HG02763 (cell line): Measurements from ENCODE around the gene EGFL8.

ENCODE experiments used
- ATAC-seq: cut with Tn5 transposase; IDR thresholded peaks from one replicate; pipeline ENCODE4 v1.9.1; 2021; ENCODE audit warnings: mild to moderate bottlenecking, moderate library complexity; ENCODE audit not compliant: unreplicated experiment

Gene EGFL8

GRCh38 chr6:32167154-32167760 lies 2.9 kb downstream of the EGFL8 start:
- no peak for ATAC-seq

GRCh38 chr6:32167761-32168262 lies 3.4 kb downstream of the EGFL8 start:
- no peak for ATAC-seq

GRCh38 chr6:32168350-32168749 lies 4.0 kb downstream of the EGFL8 start:
- ATAC-seq = no peak

- ATAC-seq = no peak
Observed at GRCh38 chr6:32168807-32169591, 4.6 kb downstream of the EGFL8 start.

GRCh38 chr6:32170294-32170693 lies 5.9 kb downstream of the EGFL8 start:
- no peak for ATAC-seq

- no peak for ATAC-seq
Observed at GRCh38 chr6:32171234-32171633, 6.8 kb downstream of the EGFL8 start.

GRCh38 chr6:32173051-32173727 lies 8.8 kb downstream of the EGFL8 start:
- no peak for ATAC-seq

- no peak for ATAC-seq
Observed at GRCh38 chr6:32174416-32174815, 10.0 kb downstream of the EGFL8 start.

GRCh38 chr6:32175322-32175710 lies 10.9 kb downstream of the EGFL8 start:
- ATAC-seq = no peak

- ATAC-seq = peak; percentile 37
Observed at GRCh38 chr6:32175711-32176475, 11.5 kb downstream of the EGFL8 start, which contains the start of gene AGPAT1. TSS of gene AGPAT1 (minus strand) at chr6:32176084. CDS start at chr6:32171496, 4,588 bp downstream.

- ATAC-seq = no peak
Observed at GRCh38 chr6:32176476-32177182, 12.2 kb downstream of the EGFL8 start.

- no peak for ATAC-seq
Observed at GRCh38 chr6:32177183-32177787, 12.9 kb downstream of the EGFL8 start.

- peak; percentile 80 for ATAC-seq
Observed at GRCh38 chr6:32177788-32178546, 13.6 kb downstream of the EGFL8 start, which contains the start of gene RNF5. TSS of gene RNF5 (plus strand) at chr6:32178405. CDS start at chr6:32178512, 107 bp downstream.

- ATAC-seq = no peak
Observed at GRCh38 chr6:32178547-32179440, 14.4 kb downstream of the EGFL8 start.

- ATAC-seq = no peak
Observed at GRCh38 chr6:32179766-32180405, 15.5 kb downstream of the EGFL8 start.

GRCh38 chr6:32181148-32181702 lies 16.8 kb downstream of the EGFL8 start:
- no peak for ATAC-seq

- ATAC-seq = no peak
Observed at GRCh38 chr6:32181915-32182529, 17.6 kb downstream of the EGFL8 start.
